D721Med (cell line): ENCODE results near the gene RPL10.

Experiments
- DNase-seq: peaks from one replicate; pipeline ENCODE4 v3.0.0; 2011; ENCODE audit warnings: low spot score; ENCODE audit not compliant: insufficient read length
- FAIRE-seq: peaks from 2 replicates; lab custom pipeline; 2011; peaks lifted over from hg19 to GRCh38; lab: Jason Lieb, UNC
- TF ChIP-seq, protein P1 (sequence below): IDR thresholded peaks from 2 replicates; pipeline ENCODE4 v1.5.1; 2012; ENCODE audit warnings: mild to moderate bottlenecking, control low read depth; ENCODE audit not compliant: insufficient read depth; ENCODE audit errors: missing control alignments

RPL10 gene

DNA sequence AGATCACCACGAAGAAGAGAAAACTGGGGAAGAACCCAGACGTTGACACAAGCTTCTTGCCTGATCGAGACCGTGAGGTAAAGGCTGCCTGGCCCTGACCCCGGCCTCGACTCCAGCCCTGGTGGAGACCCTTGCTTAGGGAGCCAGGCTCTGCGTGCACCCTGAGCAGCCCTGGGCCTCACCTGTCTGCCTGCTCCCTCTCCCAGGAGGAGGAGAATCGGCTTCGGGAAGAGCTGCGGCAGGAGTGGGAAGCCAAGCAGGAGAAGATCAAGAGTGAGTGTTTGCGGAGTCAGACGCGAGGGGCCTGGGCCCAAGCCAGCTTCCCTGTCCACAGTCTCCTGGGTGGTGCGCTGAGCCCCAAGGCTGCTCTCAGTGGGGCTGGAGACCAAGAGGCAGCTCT, 50.3 kb downstream of the RPL10 start:
- TF ChIP-seq, protein P1, sequence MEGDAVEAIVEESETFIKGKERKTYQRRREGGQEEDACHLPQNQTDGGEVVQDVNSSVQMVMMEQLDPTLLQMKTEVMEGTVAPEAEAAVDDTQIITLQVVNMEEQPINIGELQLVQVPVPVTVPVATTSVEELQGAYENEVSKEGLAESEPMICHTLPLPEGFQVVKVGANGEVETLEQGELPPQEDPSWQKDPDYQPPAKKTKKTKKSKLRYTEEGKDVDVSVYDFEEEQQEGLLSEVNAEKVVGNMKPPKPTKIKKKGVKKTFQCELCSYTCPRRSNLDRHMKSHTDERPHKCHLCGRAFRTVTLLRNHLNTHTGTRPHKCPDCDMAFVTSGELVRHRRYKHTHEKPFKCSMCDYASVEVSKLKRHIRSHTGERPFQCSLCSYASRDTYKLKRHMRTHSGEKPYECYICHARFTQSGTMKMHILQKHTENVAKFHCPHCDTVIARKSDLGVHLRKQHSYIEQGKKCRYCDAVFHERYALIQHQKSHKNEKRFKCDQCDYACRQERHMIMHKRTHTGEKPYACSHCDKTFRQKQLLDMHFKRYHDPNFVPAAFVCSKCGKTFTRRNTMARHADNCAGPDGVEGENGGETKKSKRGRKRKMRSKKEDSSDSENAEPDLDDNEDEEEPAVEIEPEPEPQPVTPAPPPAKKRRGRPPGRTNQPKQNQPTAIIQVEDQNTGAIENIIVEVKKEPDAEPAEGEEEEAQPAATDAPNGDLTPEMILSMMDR = no peak
- FAIRE-seq = no peak

DNA sequence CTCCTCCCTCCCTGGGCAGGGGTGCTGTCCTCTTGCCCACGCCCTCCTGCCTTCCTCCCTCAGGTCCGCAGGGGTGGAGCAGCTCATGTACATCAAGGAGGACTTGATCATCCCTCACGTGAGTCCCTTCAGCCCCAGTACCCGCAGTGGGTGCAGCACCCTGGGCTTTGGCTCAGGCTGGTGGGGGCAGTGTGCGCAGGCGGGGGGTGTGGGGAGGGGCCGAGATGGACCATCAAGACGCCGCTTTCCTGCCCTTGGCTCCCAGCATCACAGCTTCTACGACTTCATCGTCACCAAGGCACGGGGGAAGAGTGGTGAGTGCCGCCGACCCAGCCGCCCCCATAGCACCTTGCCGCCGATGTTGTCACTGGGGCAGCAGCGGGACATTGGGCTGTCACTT, 51.4 kb downstream of the RPL10 start:
- FAIRE-seq (no peak), DNase-seq (no peak)
- TF ChIP-seq, protein P1 = no peak

More for the DNA sequence above, 50.3 kb downstream of the RPL10 start:
- DNase-seq = no peak

DNA sequence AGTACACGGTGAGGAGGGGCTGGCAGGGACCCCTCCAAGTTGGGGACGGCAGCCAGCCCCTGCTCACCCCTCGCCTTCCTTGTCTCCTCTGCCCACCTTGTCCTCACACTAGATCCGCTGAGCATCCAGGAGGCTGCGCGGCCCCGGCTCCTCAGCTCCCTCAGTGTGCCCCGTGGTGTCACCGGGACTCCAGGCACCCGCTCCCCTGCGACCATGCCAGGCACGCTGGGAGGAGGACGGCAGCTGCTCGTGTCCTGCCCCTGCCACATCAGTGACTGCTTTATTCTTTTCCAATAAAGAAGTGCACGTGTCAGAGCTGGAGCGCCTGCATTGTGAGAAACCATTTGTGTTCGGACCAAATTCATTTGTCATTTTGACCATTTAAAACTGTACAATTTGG, 52.1 kb downstream of the RPL10 start:
- FAIRE-seq = no peak
- TF ChIP-seq, protein P1 = no peak

More for the DNA sequence above, 52.1 kb downstream of the RPL10 start:
- no peak for DNase-seq
